Gastroesophageal sphincter (tissue), 3 donors: ENCODE results near the gene UNC13C.

Source experiments
- EP300 ChIP-seq: sonication (generic); formaldehyde crosslinking; IDR thresholded peaks from one replicate; pipeline ENCODE4 v1.6.1; 2017; ENCODE audit warnings: antibody characterized with exemption, mild to moderate bottlenecking
- POLR2A ChIP-seq, 2 donors: fragments of 450-650 bp; IDR thresholded peaks; one replicate each; pipeline ENCODE4 v1.6.1; 2017; ENCODE audit warnings: antibody characterized with exemption in 2 of 2, mild to moderate bottlenecking in 2 of 2, moderate library complexity in 1 of 2
- POLR2AphosphoS5 ChIP-seq: sonication (generic); formaldehyde crosslinking; IDR thresholded peaks from one replicate; pipeline ENCODE4 v1.6.1; 2017; ENCODE audit warnings: antibody characterized with exemption
- TF ChIP-seq, protein P1 (sequence below), 4 experiments: fragments of 200-600 bp in 2 of 4; fragments of 450-650 bp in 2 of 4; sonication (generic) in 1 of 4; IDR thresholded peaks; one replicate each; pipeline ENCODE4 v1.5.1; 2017 to 2019; ENCODE audit warnings: antibody characterized with exemption in 4 of 4, mild to moderate bottlenecking in 2 of 4, moderate library complexity in 2 of 4

DNA sequence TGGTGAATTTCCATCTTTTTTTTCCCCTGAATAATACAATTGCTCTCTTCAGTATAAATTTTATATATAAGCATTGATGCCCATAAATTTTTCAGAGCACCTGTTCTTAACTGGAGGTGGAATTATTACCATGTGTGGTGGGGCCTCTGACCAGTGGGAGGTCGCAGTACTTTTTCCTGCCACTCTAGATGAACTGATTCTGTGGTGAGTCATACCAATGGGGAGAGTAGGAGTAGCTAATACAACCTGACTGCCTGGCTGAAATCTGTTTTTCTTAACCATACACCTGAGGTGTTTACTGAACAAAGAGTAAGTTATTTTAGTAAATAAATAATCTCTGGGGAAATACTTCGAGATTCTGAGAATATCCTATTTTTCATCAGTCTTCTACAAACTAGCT, 67.2 kb downstream of the UNC13C start:
- TF ChIP-seq, protein P1, sequence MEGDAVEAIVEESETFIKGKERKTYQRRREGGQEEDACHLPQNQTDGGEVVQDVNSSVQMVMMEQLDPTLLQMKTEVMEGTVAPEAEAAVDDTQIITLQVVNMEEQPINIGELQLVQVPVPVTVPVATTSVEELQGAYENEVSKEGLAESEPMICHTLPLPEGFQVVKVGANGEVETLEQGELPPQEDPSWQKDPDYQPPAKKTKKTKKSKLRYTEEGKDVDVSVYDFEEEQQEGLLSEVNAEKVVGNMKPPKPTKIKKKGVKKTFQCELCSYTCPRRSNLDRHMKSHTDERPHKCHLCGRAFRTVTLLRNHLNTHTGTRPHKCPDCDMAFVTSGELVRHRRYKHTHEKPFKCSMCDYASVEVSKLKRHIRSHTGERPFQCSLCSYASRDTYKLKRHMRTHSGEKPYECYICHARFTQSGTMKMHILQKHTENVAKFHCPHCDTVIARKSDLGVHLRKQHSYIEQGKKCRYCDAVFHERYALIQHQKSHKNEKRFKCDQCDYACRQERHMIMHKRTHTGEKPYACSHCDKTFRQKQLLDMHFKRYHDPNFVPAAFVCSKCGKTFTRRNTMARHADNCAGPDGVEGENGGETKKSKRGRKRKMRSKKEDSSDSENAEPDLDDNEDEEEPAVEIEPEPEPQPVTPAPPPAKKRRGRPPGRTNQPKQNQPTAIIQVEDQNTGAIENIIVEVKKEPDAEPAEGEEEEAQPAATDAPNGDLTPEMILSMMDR (IDR thresholded peaks at IDR 0.05), result no peak
- no peak for TF ChIP-seq POLR2A (IDR thresholded peaks at IDR 0.05)
- no peak for TF ChIP-seq EP300
- no peak for TF ChIP-seq POLR2AphosphoS5
